ENCODE measurements around the gene KCNJ5. TPM values are rescaled to one million over a fixed set of nuclear protein-coding genes. Genes with fewer than 3 reads are reported as not detected.

The KCNJ5 gene
- total RNA-seq, 5 donors from 2014 or later (not counting 1 experiment from before 2014, with no cell fraction given), result 0.07 to 0.13 (median 0.12) TPM; not detected in 2

- DNase-seq, result no peak
- no peak overlapping the region for H3K27ac ChIP-seq (ENCODE audit: low read length)
- ChIA-PET POLR2A (interaction anchor here in 1 of 2 donors (0.7 kb wide), 1 partner anchor 306 kb away, joined by 3 read pairs; no protein-coding TSS in a partner anchor), CTCF (interaction anchor here (0.6 to 1.7 kb wide), 20 partner anchors 9 to 1535 kb away, joined by 3 to 7 read pairs (median 3); no protein-coding TSS in a partner anchor)
- peak overlapping the region; percentile 73 to 80 (median 78) for H3K4me3 Mint-ChIP-seq
- peaks cover 0 to 56% of the 10 kb centered on the region in 2 experiments for H3K27me3 ChIP-seq (replicated peaks in 1 of 2; ENCODE audit: control insufficient read depth in 2 of 2, extremely low read depth in 1 of 2, insufficient read depth in 2 of 2, low read length in 1 of 2)
- WGBS (ENCODE audit: insufficient coverage), result 51% methylated on average over 6 of the region's 8 CpGs
- H3K9me3 ChIP-seq, result no peaks in the 10 kb centered on the region
- peaks cover 28 to 42% of the 10 kb centered on the region in 2 donors for H3K27me3 Mint-ChIP-seq
- no peaks in the 10 kb centered on the region for H3K9me3 Mint-ChIP-seq
- H3K27ac Mint-ChIP-seq, result no peak overlapping the region
- no peak for ATAC-seq (replicated peaks in 1 of 4)
- H3K4me1 Mint-ChIP-seq, result peaks cover 10 to 27% (median 23%) of the 10 kb centered on the region in 3 donors
- no peaks in the 10 kb centered on the region for H3K36me3 Mint-ChIP-seq
- peaks cover 3 to 23% of the 10 kb centered on the region in 2 experiments for H3K4me1 ChIP-seq (ENCODE audit: control insufficient read depth in 1 of 2, extremely low read depth in 1 of 2, insufficient read depth in 2 of 2, low read length in 2 of 2)
- peak overlapping the region in 1 of 2 donors; percentile 57 for H3K4me3 ChIP-seq (ENCODE audit: control insufficient read depth in 1 of 2, extremely low read depth in 1 of 2, low read length in 1 of 2)
- H3K36me3 ChIP-seq (ENCODE audit: control insufficient read depth in 2 of 2, extremely low read depth in 1 of 2, insufficient read depth in 1 of 2, low read length in 1 of 2), result no peaks in the 10 kb centered on the region
Measured at GRCh38 chr11:128906185-128907050, 15.3 kb downstream of the KCNJ5 start.

DNA sequence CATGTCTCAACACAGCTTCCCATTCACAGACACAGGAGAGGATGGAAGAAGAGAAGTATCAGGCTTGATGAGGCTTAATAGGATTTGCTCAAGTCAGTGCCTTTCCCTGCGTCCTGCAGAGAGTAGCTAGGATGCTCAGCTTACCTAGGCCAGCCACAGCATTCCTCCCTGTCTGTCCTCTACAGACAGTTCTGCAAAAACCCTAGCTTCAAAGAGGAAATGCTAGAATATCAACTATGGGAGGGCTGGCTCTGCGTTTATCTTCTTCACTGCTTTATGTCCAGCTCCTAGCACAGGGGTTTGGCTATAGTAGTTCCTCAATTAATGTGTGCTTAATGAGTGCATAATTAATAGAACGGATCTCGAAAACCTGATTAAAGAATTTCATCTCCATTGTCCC, 16.4 kb downstream of the KCNJ5 start:
- Histone ChIP-seq H3K9me3 (no peaks in the 10 kb centered on the region), H3K36me3 (ENCODE audit: control insufficient read depth in 2 of 2, extremely low read depth in 1 of 2, insufficient read depth in 1 of 2, low read length in 1 of 2) (no peaks in the 10 kb centered on the region), H3K4me1 (ENCODE audit: control insufficient read depth in 1 of 2, extremely low read depth in 1 of 2, insufficient read depth in 2 of 2, low read length in 2 of 2) (peaks cover 3 to 23% of the 10 kb centered on the region in 2 experiments), H3K4me3 (ENCODE audit: control insufficient read depth in 1 of 2, extremely low read depth in 1 of 2, low read length in 1 of 2) (no peak overlapping the region), H3K27ac (ENCODE audit: low read length) (no peak overlapping the region), H3K27me3 (replicated peaks in 1 of 2; ENCODE audit: control insufficient read depth in 2 of 2, extremely low read depth in 1 of 2, insufficient read depth in 2 of 2, low read length in 1 of 2) (peaks cover 0 to 65% of the 10 kb centered on the region in 2 experiments)
- H3K4me3 Mint-ChIP-seq, result no peak overlapping the region
- H3K36me3 Mint-ChIP-seq, result no peaks in the 10 kb centered on the region
- no peaks in the 10 kb centered on the region for H3K9me3 Mint-ChIP-seq
- POLR2A ChIA-PET, result interaction anchor here in 1 of 2 donors (0.6 to 0.7 kb wide), 2 partner anchors 307 to 693 kb away, joined by 3 read pairs; no protein-coding TSS in a partner anchor
- H3K4me1 Mint-ChIP-seq, result peaks cover 10 to 27% (median 23%) of the 10 kb centered on the region in 3 donors
- peaks cover 28 to 48% of the 10 kb centered on the region in 2 donors for H3K27me3 Mint-ChIP-seq
- 60% methylated on average over 1 of the region's 4 CpGs for WGBS (ENCODE audit: insufficient coverage)
- CTCF ChIA-PET, result interaction anchor here in 1 of 2 donors (1.1 to 1.7 kb wide), 3 partner anchors 15 to 22 kb away, joined by 3 to 4 read pairs (median 3); partner anchors contain the start of gene KCNJ5
- no peak overlapping the region for H3K27ac Mint-ChIP-seq
- no peak for ATAC-seq (replicated peaks in 1 of 4)
- no peak for DNase-seq

DNA sequence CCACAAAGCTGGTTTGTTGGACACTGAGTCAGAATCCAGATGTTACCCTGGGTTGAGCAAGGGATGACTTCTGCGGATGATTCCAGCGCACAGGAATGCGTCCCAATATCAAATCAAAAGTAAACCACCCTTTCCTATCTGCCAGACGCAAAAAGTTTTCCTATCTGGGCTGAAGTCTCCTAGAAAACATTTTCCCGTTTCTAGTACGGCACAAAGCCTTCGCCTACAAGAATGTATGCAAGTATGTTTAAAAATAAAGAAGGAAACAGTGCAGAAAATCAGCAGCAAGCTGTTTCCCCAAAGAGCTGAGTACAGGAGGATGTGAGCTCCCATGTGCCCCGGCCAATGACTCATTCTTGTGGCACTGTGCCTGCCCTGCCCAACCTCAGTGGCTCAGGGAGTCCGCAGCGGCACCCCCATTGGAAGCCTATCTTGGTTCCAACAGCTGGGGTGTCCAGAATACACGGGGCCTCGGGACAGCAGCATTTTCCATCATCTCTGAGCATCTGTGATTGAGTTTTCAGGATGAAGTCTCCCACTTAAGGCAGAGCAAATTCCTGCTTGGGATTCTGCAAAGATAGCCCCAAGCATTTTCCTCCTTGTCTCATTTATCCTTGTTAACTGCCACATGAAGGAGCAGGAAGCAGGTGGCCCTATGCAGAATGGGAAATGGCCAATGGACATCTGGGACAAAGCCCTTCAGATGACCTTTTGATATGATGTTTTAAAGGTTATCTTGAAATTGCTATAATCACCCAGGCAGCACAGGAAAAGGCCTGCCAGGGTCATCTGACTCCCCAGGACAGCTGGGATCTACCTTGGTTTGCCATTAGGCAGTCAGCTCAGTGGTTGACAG, 17.5 kb downstream of the KCNJ5 start:
- DNase-seq, result peak in 1 of 35 experiments; percentile 23
- H3K27ac ChIP-seq (ENCODE audit: low read length), result no peak overlapping the region
- no peaks in the 10 kb centered on the region for H3K36me3 Mint-ChIP-seq
- no peaks in the 10 kb centered on the region for H3K9me3 Mint-ChIP-seq
- ChIA-PET POLR2A (no interaction called here), CTCF (no interaction called here)
- peaks cover 27 to 54% of the 10 kb centered on the region in 2 donors for H3K27me3 Mint-ChIP-seq
- peaks cover 0 to 71% of the 10 kb centered on the region in 2 experiments for H3K27me3 ChIP-seq (replicated peaks in 1 of 2; ENCODE audit: control insufficient read depth in 2 of 2, extremely low read depth in 1 of 2, insufficient read depth in 2 of 2, low read length in 1 of 2)
- no peaks in the 10 kb centered on the region for H3K9me3 ChIP-seq
- peaks cover 10 to 22% (median 18%) of the 10 kb centered on the region in 3 donors for H3K4me1 Mint-ChIP-seq
- WGBS (ENCODE audit: insufficient coverage), result 26% methylated on average over 9 of the region's 12 CpGs
- no peaks in the 10 kb centered on the region for H3K36me3 ChIP-seq (ENCODE audit: control insufficient read depth in 2 of 2, extremely low read depth in 1 of 2, insufficient read depth in 1 of 2, low read length in 1 of 2)
- no peak overlapping the region for H3K27ac Mint-ChIP-seq
- H3K4me3 Mint-ChIP-seq, result no peak overlapping the region
- ATAC-seq (replicated peaks in 1 of 4), result no peak
- H3K4me1 ChIP-seq (ENCODE audit: control insufficient read depth in 1 of 2, extremely low read depth in 1 of 2, insufficient read depth in 2 of 2, low read length in 2 of 2), result peaks cover 3 to 23% of the 10 kb centered on the region in 2 experiments
- no peak overlapping the region for H3K4me3 ChIP-seq (ENCODE audit: control insufficient read depth in 1 of 2, extremely low read depth in 1 of 2, low read length in 1 of 2)

DNA sequence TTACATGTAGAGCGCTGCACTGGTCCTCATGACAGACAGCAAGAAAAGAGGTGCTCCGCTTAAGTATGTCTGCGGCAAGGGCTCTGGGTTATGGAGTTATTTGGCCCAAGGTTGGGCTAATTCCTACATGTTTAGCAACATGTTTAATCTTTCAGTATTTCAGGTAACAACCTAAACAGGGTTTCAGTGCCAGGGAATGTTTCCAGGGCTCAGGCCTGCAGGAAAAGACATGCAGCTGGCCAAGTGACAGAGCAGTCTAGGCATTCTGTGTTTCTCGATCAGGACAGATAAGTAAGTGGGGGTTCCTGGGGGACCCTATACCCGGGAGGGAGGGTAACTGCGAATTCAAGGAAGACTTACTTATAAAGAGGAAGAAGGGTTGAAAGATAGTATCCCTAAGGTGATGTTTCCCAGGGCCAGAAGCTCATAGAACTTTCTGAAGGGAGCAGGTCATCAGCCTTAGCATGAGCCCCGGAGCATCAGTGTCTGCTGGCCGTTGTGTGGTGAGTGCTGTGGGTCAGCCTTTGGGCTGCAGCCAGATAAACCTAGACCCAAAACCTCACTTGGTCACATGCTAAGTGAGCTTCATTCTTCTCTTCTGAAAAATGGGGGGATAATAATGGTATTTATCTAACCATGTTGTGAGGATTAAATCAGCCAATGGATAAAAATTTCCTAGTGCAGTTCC, 18.4 kb downstream of the KCNJ5 start:
- ChIA-PET POLR2A (no interaction called here), CTCF (no interaction called here)
- Mint-ChIP-seq H3K9me3 (no peaks in the 10 kb centered on the region), H3K4me3 (no peak overlapping the region), H3K36me3 (no peaks in the 10 kb centered on the region), H3K4me1 (peaks cover 10 to 15% (median 11%) of the 10 kb centered on the region in 3 donors), H3K27ac (no peak overlapping the region), H3K27me3 (peaks cover 28 to 57% of the 10 kb centered on the region in 2 donors)
- peaks cover 3 to 20% of the 10 kb centered on the region in 2 experiments for H3K4me1 ChIP-seq (ENCODE audit: control insufficient read depth in 1 of 2, extremely low read depth in 1 of 2, insufficient read depth in 2 of 2, low read length in 2 of 2)
- peaks cover 0 to 73% of the 10 kb centered on the region in 2 experiments for H3K27me3 ChIP-seq (replicated peaks in 1 of 2; ENCODE audit: control insufficient read depth in 2 of 2, extremely low read depth in 1 of 2, insufficient read depth in 2 of 2, low read length in 1 of 2)
- no peak overlapping the region for H3K27ac ChIP-seq (ENCODE audit: low read length)
- H3K4me3 ChIP-seq (ENCODE audit: control insufficient read depth in 1 of 2, extremely low read depth in 1 of 2, low read length in 1 of 2), result no peak overlapping the region
- H3K36me3 ChIP-seq (ENCODE audit: control insufficient read depth in 2 of 2, extremely low read depth in 1 of 2, insufficient read depth in 1 of 2, low read length in 1 of 2), result no peaks in the 10 kb centered on the region
- H3K9me3 ChIP-seq, result no peaks in the 10 kb centered on the region
- no peak for DNase-seq
- 87% methylated on average over 3 of the region's 8 CpGs for WGBS (ENCODE audit: insufficient coverage)
- ATAC-seq (replicated peaks in 1 of 4), result no peak

- Mint-ChIP-seq H3K9me3 (no peaks in the 10 kb centered on the region), H3K27ac (no peak overlapping the region), H3K27me3 (peaks cover 32 to 61% of the 10 kb centered on the region in 2 donors), H3K36me3 (no peaks in the 10 kb centered on the region), H3K4me3 (no peak overlapping the region), H3K4me1 (peaks cover 9 to 13% (median 10%) of the 10 kb centered on the region in 3 donors)
- Histone ChIP-seq H3K9me3 (no peaks in the 10 kb centered on the region), H3K27me3 (replicated peaks in 1 of 2; ENCODE audit: control insufficient read depth in 2 of 2, extremely low read depth in 1 of 2, insufficient read depth in 2 of 2, low read length in 1 of 2) (peaks cover 0 to 71% of the 10 kb centered on the region in 2 experiments), H3K27ac (ENCODE audit: low read length) (no peak overlapping the region), H3K36me3 (ENCODE audit: control insufficient read depth in 2 of 2, extremely low read depth in 1 of 2, insufficient read depth in 1 of 2, low read length in 1 of 2) (no peaks in the 10 kb centered on the region), H3K4me1 (ENCODE audit: control insufficient read depth in 1 of 2, extremely low read depth in 1 of 2, insufficient read depth in 2 of 2, low read length in 2 of 2) (peaks cover 3 to 10% of the 10 kb centered on the region in 2 experiments), H3K4me3 (ENCODE audit: control insufficient read depth in 1 of 2, extremely low read depth in 1 of 2, low read length in 1 of 2) (no peak overlapping the region)
- ChIA-PET POLR2A (no interaction called here), CTCF (interaction anchor here in 1 of 2 donors (0.7 kb wide), 1 partner anchor 80 kb away, joined by 5 read pairs; no protein-coding TSS in a partner anchor)
- DNase-seq (no peak), ATAC-seq (replicated peaks in 1 of 4) (no peak)
- no CpG with 5 or more reads among the region's 3 CpGs for WGBS (ENCODE audit: insufficient coverage)
Measured at GRCh38 chr11:128910576-128910975, 19.4 kb downstream of the KCNJ5 start.
